Loucy (cell line): Measurements from ENCODE around the gene AMER2.

ENCODE experiments used
- EZH2phosphoT487 ChIP-seq: fragments of 200-600 bp; IDR thresholded peaks from 2 replicates; pipeline ENCODE4 v1.6.1; 2018; ENCODE audit warnings: antibody characterized with exemption, mild to moderate bottlenecking, moderate library complexity, borderline replicate concordance
- TF ChIP-seq, protein P1 (sequence below): fragments of 200-600 bp; sonication (generic); conservative IDR thresholded peaks from 2 replicates; pipeline ENCODE4 v1.5.1; 2014; ENCODE audit warnings: mild to moderate bottlenecking, antibody characterized with exemption, low read length

DNA sequence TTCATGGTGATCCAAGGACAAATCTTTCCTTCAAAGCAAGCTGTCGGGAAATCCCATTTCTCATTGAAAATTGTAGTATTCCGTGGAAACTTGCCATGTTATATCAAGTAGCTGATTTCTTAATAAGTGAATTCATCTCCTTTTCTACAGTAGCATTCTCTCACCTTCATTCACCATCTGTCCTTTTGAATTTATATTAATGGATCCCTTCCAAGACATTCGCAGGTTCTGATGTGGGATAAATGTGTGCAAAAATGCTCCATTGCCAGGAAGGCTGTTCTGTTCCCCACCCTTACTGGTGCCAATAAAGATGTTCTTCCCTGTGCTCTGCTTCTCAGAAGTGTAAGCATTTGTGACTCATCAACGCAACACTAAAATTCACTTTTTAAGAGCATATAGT lies 36.2 kb downstream of the AMER2 start:
- TF ChIP-seq, protein P1, sequence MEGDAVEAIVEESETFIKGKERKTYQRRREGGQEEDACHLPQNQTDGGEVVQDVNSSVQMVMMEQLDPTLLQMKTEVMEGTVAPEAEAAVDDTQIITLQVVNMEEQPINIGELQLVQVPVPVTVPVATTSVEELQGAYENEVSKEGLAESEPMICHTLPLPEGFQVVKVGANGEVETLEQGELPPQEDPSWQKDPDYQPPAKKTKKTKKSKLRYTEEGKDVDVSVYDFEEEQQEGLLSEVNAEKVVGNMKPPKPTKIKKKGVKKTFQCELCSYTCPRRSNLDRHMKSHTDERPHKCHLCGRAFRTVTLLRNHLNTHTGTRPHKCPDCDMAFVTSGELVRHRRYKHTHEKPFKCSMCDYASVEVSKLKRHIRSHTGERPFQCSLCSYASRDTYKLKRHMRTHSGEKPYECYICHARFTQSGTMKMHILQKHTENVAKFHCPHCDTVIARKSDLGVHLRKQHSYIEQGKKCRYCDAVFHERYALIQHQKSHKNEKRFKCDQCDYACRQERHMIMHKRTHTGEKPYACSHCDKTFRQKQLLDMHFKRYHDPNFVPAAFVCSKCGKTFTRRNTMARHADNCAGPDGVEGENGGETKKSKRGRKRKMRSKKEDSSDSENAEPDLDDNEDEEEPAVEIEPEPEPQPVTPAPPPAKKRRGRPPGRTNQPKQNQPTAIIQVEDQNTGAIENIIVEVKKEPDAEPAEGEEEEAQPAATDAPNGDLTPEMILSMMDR = no peak
- TF ChIP-seq EZH2phosphoT487 = no peak
